HL-60 (cell line): ENCODE results near the gene CSTF2.

ENCODE experiments used
- DNase-seq, 2 experiments: peaks; one replicate each; pipeline ENCODE4 v3.0.0-alpha.2; 2010 to 2020; ENCODE audit warnings: low read depth in 1 of 2, low spot score in 1 of 2
- H3K27ac ChIP-seq: fragments of 250-450 bp; sonication (Bioruptor Pico); replicated peaks from 2 replicates; pipeline ENCODE4 v1.5.1; 2020; ENCODE audit warnings: mild to moderate bottlenecking, moderate library complexity
- H3K27me3 ChIP-seq: fragments of 250-450 bp; sonication (Bioruptor Pico); 2 replicates; pipeline ENCODE4 v1.5.1; 2021; ENCODE audit warnings: mild to moderate bottlenecking, moderate library complexity; ENCODE audit not compliant: insufficient read depth, poor library complexity, severe bottlenecking
- H3K4me3 ChIP-seq: replicated peaks from 2 replicates; pipeline ENCODE4 v1.5.1; 2011; ENCODE audit warnings: mild to moderate bottlenecking, control low read depth, low read length; ENCODE audit not compliant: insufficient read depth
- GABPA ChIP-seq: IDR thresholded peaks from 2 replicates; pipeline ENCODE4 v1.6.1; 2012; ENCODE audit warnings: low read depth
- POLR2AphosphoS5 ChIP-seq: IDR thresholded peaks from 2 replicates; pipeline ENCODE4 v1.6.1; 2012; ENCODE audit warnings: low read depth
- SPI1 ChIP-seq: IDR thresholded peaks from 2 replicates; pipeline ENCODE4 v1.6.1; 2012; ENCODE audit warnings: low read depth, mild to moderate bottlenecking, borderline replicate concordance
- TF ChIP-seq, protein P1 (sequence below): IDR thresholded peaks from one replicate; pipeline ENCODE4 v1.5.1; 2011; ENCODE audit warnings: low read length, control low read depth, inconsistent platforms; ENCODE audit not compliant: insufficient read depth
- TF ChIP-seq, protein P2 (sequence below): IDR thresholded peaks from 2 replicates; pipeline ENCODE4 v1.6.1; 2012; ENCODE audit warnings: low read depth; ENCODE audit not compliant: insufficient replicate concordance

The CSTF2 gene

DNA sequence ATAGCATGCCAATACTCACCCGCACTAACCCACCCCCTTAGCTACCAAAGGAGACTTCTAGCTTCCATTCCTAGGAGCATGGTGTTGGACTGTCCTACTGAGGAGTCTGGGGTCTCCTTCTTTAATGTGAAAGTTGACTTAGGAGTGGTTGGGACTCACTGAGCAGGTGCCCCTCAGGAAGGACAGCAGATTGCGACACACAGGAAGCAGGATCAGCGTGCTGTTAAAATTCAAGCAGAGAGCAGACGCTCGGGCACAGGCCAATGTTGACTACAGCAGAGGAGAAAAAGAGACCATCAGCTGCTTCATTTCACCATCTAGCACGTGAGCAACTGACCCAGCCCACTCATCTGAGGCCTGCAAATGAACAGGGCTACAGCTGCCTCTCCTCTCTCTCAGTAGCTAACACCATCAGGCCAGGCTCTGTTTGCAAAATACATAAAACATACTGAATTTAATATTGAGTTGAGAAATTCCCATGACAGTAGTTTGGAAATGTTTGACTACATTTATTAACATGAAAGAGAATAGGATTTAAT, 43.2 kb downstream of the CSTF2 start:
- TF ChIP-seq, protein P1, sequence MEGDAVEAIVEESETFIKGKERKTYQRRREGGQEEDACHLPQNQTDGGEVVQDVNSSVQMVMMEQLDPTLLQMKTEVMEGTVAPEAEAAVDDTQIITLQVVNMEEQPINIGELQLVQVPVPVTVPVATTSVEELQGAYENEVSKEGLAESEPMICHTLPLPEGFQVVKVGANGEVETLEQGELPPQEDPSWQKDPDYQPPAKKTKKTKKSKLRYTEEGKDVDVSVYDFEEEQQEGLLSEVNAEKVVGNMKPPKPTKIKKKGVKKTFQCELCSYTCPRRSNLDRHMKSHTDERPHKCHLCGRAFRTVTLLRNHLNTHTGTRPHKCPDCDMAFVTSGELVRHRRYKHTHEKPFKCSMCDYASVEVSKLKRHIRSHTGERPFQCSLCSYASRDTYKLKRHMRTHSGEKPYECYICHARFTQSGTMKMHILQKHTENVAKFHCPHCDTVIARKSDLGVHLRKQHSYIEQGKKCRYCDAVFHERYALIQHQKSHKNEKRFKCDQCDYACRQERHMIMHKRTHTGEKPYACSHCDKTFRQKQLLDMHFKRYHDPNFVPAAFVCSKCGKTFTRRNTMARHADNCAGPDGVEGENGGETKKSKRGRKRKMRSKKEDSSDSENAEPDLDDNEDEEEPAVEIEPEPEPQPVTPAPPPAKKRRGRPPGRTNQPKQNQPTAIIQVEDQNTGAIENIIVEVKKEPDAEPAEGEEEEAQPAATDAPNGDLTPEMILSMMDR, result no peak
- TF ChIP-seq, protein P2, sequence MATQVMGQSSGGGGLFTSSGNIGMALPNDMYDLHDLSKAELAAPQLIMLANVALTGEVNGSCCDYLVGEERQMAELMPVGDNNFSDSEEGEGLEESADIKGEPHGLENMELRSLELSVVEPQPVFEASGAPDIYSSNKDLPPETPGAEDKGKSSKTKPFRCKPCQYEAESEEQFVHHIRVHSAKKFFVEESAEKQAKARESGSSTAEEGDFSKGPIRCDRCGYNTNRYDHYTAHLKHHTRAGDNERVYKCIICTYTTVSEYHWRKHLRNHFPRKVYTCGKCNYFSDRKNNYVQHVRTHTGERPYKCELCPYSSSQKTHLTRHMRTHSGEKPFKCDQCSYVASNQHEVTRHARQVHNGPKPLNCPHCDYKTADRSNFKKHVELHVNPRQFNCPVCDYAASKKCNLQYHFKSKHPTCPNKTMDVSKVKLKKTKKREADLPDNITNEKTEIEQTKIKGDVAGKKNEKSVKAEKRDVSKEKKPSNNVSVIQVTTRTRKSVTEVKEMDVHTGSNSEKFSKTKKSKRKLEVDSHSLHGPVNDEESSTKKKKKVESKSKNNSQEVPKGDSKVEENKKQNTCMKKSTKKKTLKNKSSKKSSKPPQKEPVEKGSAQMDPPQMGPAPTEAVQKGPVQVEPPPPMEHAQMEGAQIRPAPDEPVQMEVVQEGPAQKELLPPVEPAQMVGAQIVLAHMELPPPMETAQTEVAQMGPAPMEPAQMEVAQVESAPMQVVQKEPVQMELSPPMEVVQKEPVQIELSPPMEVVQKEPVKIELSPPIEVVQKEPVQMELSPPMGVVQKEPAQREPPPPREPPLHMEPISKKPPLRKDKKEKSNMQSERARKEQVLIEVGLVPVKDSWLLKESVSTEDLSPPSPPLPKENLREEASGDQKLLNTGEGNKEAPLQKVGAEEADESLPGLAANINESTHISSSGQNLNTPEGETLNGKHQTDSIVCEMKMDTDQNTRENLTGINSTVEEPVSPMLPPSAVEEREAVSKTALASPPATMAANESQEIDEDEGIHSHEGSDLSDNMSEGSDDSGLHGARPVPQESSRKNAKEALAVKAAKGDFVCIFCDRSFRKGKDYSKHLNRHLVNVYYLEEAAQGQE, result no peak
- TF ChIP-seq POLR2AphosphoS5 (no peak), GABPA (no peak), SPI1 (no peak)
- H3K27me3 ChIP-seq, result no peaks in the 10 kb centered on the region
- no peak overlapping the region for H3K27ac ChIP-seq
- H3K4me3 ChIP-seq, result no peak overlapping the region
- no peak for DNase-seq

DNA sequence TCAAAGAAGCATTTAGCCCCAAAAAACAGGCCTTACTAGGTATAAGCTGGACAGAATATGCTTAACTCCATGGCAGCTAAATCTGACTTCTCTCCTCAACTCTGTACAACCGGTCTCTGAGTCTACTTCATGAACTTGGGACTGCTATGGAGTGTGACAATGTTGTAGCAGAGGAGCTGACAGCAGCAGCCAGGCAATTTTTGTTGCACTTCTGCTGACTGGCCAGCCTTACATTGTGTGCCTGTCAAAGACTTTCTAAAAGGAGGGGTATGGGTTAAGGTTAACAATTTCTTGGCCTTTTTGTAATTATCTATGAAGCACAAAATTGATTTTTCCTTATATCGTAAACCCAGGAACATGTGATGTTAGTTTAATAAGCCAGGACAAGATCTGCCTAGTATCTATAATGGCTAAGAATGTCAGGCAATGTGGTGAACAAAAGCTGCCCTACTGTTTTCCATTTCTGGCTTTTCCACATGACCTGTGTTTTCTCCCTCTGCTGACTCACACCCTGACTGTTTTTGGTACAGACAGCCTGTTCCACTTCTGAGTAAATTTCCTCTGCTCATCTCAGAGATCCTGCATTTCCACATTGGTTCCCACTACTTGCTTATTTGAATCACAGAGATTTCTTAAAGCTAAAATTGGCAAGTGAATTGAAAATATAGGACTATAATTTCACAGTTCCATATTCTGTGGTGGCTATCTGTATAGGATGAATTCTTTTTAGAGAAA, 44.6 kb downstream of the CSTF2 start:
- Histone ChIP-seq H3K4me3 (no peak overlapping the region), H3K27me3 (no peaks in the 10 kb centered on the region), H3K27ac (no peak overlapping the region)
- TF ChIP-seq, protein P2, result no peak
- TF ChIP-seq GABPA, result no peak
- DNase-seq, result no peak

DNA sequence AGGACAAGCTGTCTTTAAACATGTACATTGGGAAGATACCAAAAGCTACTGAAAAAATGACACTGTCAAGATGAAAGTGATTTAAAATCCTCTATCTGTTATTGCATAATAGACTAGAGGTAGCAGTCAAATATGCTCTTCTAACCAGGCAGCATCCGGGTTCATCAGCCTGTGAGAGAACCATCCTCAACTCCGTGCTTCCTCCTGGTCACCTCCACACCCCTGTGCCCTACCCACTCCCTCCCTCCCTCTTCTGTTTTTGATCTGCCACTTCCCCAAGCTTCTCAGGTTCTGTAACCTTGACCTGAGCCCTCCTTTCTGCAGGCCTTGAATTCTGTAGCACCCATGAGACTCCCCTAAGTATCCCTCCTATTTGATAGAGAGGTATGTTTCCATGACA, 48.1 kb downstream of the CSTF2 start:
- DNase-seq, result no peak
- Histone ChIP-seq H3K27ac (no peak overlapping the region), H3K27me3 (no peaks in the 10 kb centered on the region), H3K4me3 (no peak overlapping the region)
- TF ChIP-seq, protein P1, result no peak
- TF ChIP-seq POLR2AphosphoS5 (no peak), SPI1 (no peak), GABPA (no peak)
- TF ChIP-seq, protein P2, result no peak
